Left cardiac atrium (tissue), 4 donors: ENCODE measurements around the gene GPR17. TPM values are rescaled to one million over a fixed set of nuclear protein-coding genes. Genes with fewer than 3 reads are reported as not detected.

Source experiments
- ATAC-seq, 2 donors: fragments of 200-7000 bp; cut with Tn5 transposase; one replicate each; pipeline ENCODE4 v1.9.1; 2020; ENCODE audit warnings: mild to moderate bottlenecking in 2 of 2, moderate library complexity in 2 of 2
- DNase-seq: peaks from one replicate; pipeline ENCODE4 v3.0.0-alpha.2; 2020
- intact Hi-C, 2 donors: fragments of 100-400 bp; cut with DNase I; formaldehyde crosslinking; loops; one replicate each; pipeline versions ENCODE4 v1.14.1 to v1.15.1; 2022 to 2023
- long read RNA-seq: library from polyadenylated mRNA; unstranded; transcript quantifications from one replicate; pipeline ENCODE4 v2.0.0, GENCODE V29; 2021
- total RNA-seq, 2 donors: library from RNA; stranded (reverse); fragmentation: NEBNext Ultra II Directional; extraction: Animal tissue kit (Norgen Biotek cat#: 25700); gene quantifications; one replicate each; pipeline ENCODE4 v1.2.1, GENCODE V29; 2021
- donor health status: DM: no; HTN: yes; CAD: no.
- donor health status: DM: no; HTN: yes; CAD: no; lungs with severe emphysema.
- donor health status: DM: yes; HTN: yes; CAD: no.
- donor health status: Dilated cardiomyopathy.

GPR17 gene
- total RNA-seq: under 1 TPM in 1 of 2 donors, not detected in 1; 0.24 TPM
- long read RNA-seq: 0 reads

GRCh38 chr2:127645395-127646291, at the start of gene GPR17:
Gene GPR17, plus strand, starts transcription at chr2:127646153. Its CDS starts 4,583 bp downstream, at chr2:127650736.
- intact Hi-C loops: no loop called here
- peak; percentile 20 for DNase-seq
- ATAC-seq: no peak

- DNase-seq (no peak), ATAC-seq (no peak)
- intact Hi-C loops: loop anchor here in 1 of 2 donors (10.0 kb wide), 1 partner anchor 98 kb away; no protein-coding TSS in a partner anchor
These were observed 49.5 kb upstream of the GPR17 start for GRCh38 chr2:127596311-127597045.

GRCh38 chr2:127597046-127597983, 48.6 kb upstream of the GPR17 start:
- no peak for ATAC-seq
- intact Hi-C loops: loop anchor here in 1 of 2 donors (10.0 kb wide), 1 partner anchor 97 kb away; no protein-coding TSS in a partner anchor
- DNase-seq: no peak

- intact Hi-C loops: loop anchor here in 1 of 2 donors (10.0 kb wide), 1 partner anchor 97 kb away; no protein-coding TSS in a partner anchor
- ATAC-seq: no peak
- DNase-seq: no peak
These were observed 48.0 kb upstream of the GPR17 start for GRCh38 chr2:127597984-127598380.

- intact Hi-C loops: loop anchor here in 1 of 2 donors (10.0 kb wide), 1 partner anchor 96 kb away; no protein-coding TSS in a partner anchor
- DNase-seq: no peak
- no peak for ATAC-seq
These were observed 47.2 kb upstream of the GPR17 start for GRCh38 chr2:127598711-127599110.

GRCh38 chr2:127599211-127599610, 46.7 kb upstream of the GPR17 start:
- no peak for DNase-seq
- no peak for ATAC-seq
- intact Hi-C loops: loop anchor here in 1 of 2 donors (10.0 kb wide), 1 partner anchor 96 kb away; no protein-coding TSS in a partner anchor

GRCh38 chr2:127604986-127605385, 41.0 kb upstream of the GPR17 start:
- intact Hi-C loops: no loop called here
- no peak for ATAC-seq
- no peak for DNase-seq

- no peak for DNase-seq
These were observed 40.2 kb upstream of the GPR17 start for GRCh38 chr2:127605691-127606263.

GRCh38 chr2:127606625-127607398, 39.1 kb upstream of the GPR17 start:
- DNase-seq (no peak), ATAC-seq (no peak)
- intact Hi-C loops: no loop called here

More at GRCh38 chr2:127605691-127606263, 40.2 kb upstream of the GPR17 start:
- no peak for ATAC-seq
- intact Hi-C loops: no loop called here

- intact Hi-C loops: no loop called here
- ATAC-seq (no peak), DNase-seq (no peak)
These were observed 38.5 kb upstream of the GPR17 start for GRCh38 chr2:127607399-127607908.

GRCh38 chr2:127608061-127609030, 37.6 kb upstream of the GPR17 start:
- intact Hi-C loops: no loop called here
- DNase-seq: no peak
- ATAC-seq: no peak

- DNase-seq (no peak), ATAC-seq (no peak)
- intact Hi-C loops: no loop called here
These were observed 36.8 kb upstream of the GPR17 start for GRCh38 chr2:127609031-127609751.

- intact Hi-C loops: no loop called here
- ATAC-seq (no peak), DNase-seq (no peak)
These were observed 36.1 kb upstream of the GPR17 start for GRCh38 chr2:127609818-127610217.

- ATAC-seq: no peak
- intact Hi-C loops: no loop called here
- DNase-seq: no peak
These were observed 35.4 kb upstream of the GPR17 start for GRCh38 chr2:127610561-127610960.

GRCh38 chr2:127611076-127611925, 34.7 kb upstream of the GPR17 start:
- DNase-seq (no peak), ATAC-seq (no peak)
- intact Hi-C loops: no loop called here
